GM23338 (cell line): ENCODE results near the gene RIN3.

ENCODE experiments used
- CTCF ChIP-seq, 2 experiments: fragments of 200-600 bp in 1 of 2; sonication (generic) in 1 of 2; conservative IDR thresholded peaks; 2 replicates each; pipeline versions ENCODE4 v1.5.1 to v1.6.1; 2016 to 2017; ENCODE audit warnings: antibody characterized with exemption in 2 of 2, low read depth in 2 of 2, mild to moderate bottlenecking in 2 of 2, moderate library complexity in 1 of 2
- EZH2 ChIP-seq: fragments of 200-600 bp; sonication (generic); IDR thresholded peaks from one replicate; pipeline ENCODE4 v1.8.0; 2017; ENCODE audit warnings: antibody characterized with exemption, mild to moderate bottlenecking, low read depth; ENCODE audit not compliant: unreplicated experiment
- EZH2phosphoT487 ChIP-seq: fragments of 200-600 bp; sonication (generic); IDR thresholded peaks from one replicate; pipeline ENCODE4 v1.8.1; 2018; ENCODE audit warnings: antibody characterized with exemption; ENCODE audit not compliant: unreplicated experiment
- JUNB ChIP-seq: IDR thresholded peaks from one replicate; pipeline ENCODE4 v1.6.1; 2016; ENCODE audit warnings: antibody characterized with exemption; ENCODE audit not compliant: unreplicated experiment
- REST ChIP-seq: IDR thresholded peaks from one replicate; pipeline ENCODE4 v1.6.1; 2018; ENCODE audit warnings: antibody characterized with exemption; ENCODE audit not compliant: unreplicated experiment

- no peak for TF ChIP-seq CTCF (conservative IDR thresholded peaks at IDR 0.05; ENCODE audit: low read depth in 2 of 2)
- TF ChIP-seq EZH2phosphoT487: no peak
- TF ChIP-seq EZH2: no peak
- TF ChIP-seq REST: no peak
- TF ChIP-seq JUNB: no peak
Observed at GRCh38 chr14:92472860-92473259, 40.7 kb upstream of the RIN3 start.
